Esophagus muscularis mucosa (tissue), 4 donors: ENCODE data around the gene WASF2. TPM values are rescaled to one million over a fixed set of nuclear protein-coding genes. Genes with fewer than 3 reads are reported as not detected.
"Not testable (repeated sequence)": the region's sequence is repeated elsewhere in the genome, so short reads cannot be mapped to it uniquely, and the experiment has no call there.

Source experiments
- DNase-seq: peaks from one replicate; pipeline ENCODE4 v3.0.0-alpha.2; 2017; ENCODE audit errors: extremely low spot score
- H3K27ac ChIP-seq, 4 donors: fragments of 200-600 bp; sonication (generic); replicated peaks in 1 of 4; 1 replicate in 3 of 4; 2 replicates in 1 of 4; pipeline ENCODE4 v1.5.1; 2016 to 2019; ENCODE audit warnings: mild to moderate bottlenecking in 1 of 4
- H3K27me3 ChIP-seq, 4 donors: fragments of 200-600 bp; sonication (generic); one replicate each; pipeline versions ENCODE4 v1.5.1 to v1.6.0; 2016 to 2019
- H3K36me3 ChIP-seq, 4 donors: fragments of 200-600 bp; sonication (generic); one replicate each; pipeline ENCODE4 v1.5.1; 2016 to 2019
- H3K4me1 ChIP-seq, 4 donors: fragments of 200-600 bp; sonication (generic); one replicate each; pipeline ENCODE4 v1.5.1; 2016 to 2019
- H3K4me3 ChIP-seq, 4 donors: fragments of 200-600 bp; sonication (generic); 1 replicate in 2 of 4; 2 replicates in 2 of 4; pipeline ENCODE4 v1.5.1; 2016 to 2019; ENCODE audit warnings: mild to moderate bottlenecking in 4 of 4, moderate library complexity in 1 of 4
- H3K9me3 ChIP-seq, 4 donors: fragments of 200-600 bp; sonication (generic); 1 replicate in 3 of 4; 2 replicates in 1 of 4; pipeline ENCODE4 v1.5.1; 2016 to 2019
- CTCF ChIP-seq, 3 experiments: fragments of 200-600 bp in 2 of 3; fragments of 450-650 bp in 1 of 3; sonication (generic) in 2 of 3; IDR thresholded peaks; one replicate each; pipeline ENCODE4 v1.5.1; 2017 to 2019; ENCODE audit warnings: antibody characterized with exemption in 3 of 3, mild to moderate bottlenecking in 2 of 3, moderate library complexity in 1 of 3
- EP300 ChIP-seq: sonication (generic); formaldehyde crosslinking; IDR thresholded peaks from one replicate; pipeline ENCODE4 v1.6.1; 2017; ENCODE audit warnings: antibody characterized with exemption
- POLR2A ChIP-seq: fragments of 450-650 bp; IDR thresholded peaks from one replicate; pipeline ENCODE4 v1.6.1; 2017; ENCODE audit warnings: antibody characterized with exemption, moderate library complexity, mild to moderate bottlenecking, low read depth
- POLR2AphosphoS5 ChIP-seq, 2 donors: sonication (generic); formaldehyde crosslinking; IDR thresholded peaks; one replicate each; pipeline ENCODE4 v1.6.1; 2017; ENCODE audit warnings: antibody characterized with exemption in 2 of 2
- WGBS: methylation state at CpG from one replicate; pipeline ENCODE4 v1.1.5; 2018; 5-methylcytosine and 5-hydroxymethylcytosine counted together
- intact Hi-C: fragments of 100-400 bp; cut with DNase I; formaldehyde crosslinking; loops from one replicate; pipeline ENCODE4 v1.15.1; 2023
- total RNA-seq, 4 donors: library from RNA; depleted of rRNA; stranded (reverse); fragments of >200 nt; gene quantifications; one replicate each; pipeline versions ENCODE4 v1.1.0 to v1.2.1, GENCODE V29; 2016

WASF2 gene
- total RNA-seq, 4 donors from 2014 or later, result 78.5 to 141 (median 101) TPM

DNA sequence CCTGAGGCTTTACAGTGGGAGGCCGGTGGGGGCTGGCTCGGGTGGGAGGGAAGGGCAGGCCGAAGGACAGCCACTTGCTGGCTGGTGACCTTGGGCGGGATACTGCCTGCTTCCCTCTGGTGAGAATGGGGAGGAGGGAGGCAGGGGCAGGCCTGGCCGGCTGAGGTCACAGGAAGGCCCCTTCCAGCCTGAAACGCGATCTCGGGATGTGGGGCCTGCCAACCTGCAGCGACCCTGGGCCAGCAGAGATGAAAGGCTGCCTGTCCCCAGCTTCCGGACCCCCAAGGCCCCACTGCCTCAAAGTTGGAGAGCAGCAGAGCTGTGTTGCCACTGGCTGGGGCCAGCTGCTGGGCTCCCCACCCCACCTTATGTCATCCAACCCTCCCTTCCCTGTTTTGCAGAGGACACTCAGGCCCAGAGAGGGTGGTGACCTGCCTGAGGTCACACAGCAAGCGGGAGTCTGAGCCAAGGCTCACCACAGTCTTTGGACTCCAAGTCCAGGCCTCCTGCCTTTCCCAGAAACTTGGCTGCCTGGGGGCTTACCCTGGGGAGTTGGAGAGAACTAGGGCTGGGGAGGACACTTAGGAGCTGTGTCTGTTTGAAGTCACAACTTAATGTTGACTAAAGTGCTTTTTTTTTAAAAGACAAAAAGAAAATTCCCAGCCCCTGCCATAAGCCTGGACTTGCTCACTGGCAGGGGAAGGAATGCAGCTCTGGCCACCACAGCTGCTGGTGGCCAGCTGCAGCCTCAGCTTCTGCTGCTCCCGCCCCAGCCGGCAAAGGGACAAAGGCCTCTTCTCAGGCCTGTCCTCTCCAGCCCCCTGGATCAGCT lies 14.8 kb upstream of the WASF2 start:
- H3K4me3 ChIP-seq, result peak overlapping the region in 3 of 4 donors; percentile 10 to 33 (median 18)
- peaks cover 28 to 41% (median 33%) of the 10 kb centered on the region in 4 donors for H3K4me1 ChIP-seq
- 17% methylated on average over 6 of the region's 13 CpGs for WGBS
- intact Hi-C loops, result no loop called here
- H3K9me3 ChIP-seq, result no peaks in the 10 kb centered on the region
- DNase-seq, result no peak
- H3K27me3 ChIP-seq, result no peaks in the 10 kb centered on the region
- TF ChIP-seq EP300, result no peak
- peak in 1 of 2 donors; percentile 26 for TF ChIP-seq POLR2AphosphoS5 (IDR thresholded peaks at IDR 0.05)
- no peak for TF ChIP-seq POLR2A
- no peak for TF ChIP-seq CTCF (IDR thresholded peaks at IDR 0.05)
- H3K27ac ChIP-seq, result peak overlapping the region; percentile 90 to 95 (median 94)
- no peaks in the 10 kb centered on the region for H3K36me3 ChIP-seq

DNA sequence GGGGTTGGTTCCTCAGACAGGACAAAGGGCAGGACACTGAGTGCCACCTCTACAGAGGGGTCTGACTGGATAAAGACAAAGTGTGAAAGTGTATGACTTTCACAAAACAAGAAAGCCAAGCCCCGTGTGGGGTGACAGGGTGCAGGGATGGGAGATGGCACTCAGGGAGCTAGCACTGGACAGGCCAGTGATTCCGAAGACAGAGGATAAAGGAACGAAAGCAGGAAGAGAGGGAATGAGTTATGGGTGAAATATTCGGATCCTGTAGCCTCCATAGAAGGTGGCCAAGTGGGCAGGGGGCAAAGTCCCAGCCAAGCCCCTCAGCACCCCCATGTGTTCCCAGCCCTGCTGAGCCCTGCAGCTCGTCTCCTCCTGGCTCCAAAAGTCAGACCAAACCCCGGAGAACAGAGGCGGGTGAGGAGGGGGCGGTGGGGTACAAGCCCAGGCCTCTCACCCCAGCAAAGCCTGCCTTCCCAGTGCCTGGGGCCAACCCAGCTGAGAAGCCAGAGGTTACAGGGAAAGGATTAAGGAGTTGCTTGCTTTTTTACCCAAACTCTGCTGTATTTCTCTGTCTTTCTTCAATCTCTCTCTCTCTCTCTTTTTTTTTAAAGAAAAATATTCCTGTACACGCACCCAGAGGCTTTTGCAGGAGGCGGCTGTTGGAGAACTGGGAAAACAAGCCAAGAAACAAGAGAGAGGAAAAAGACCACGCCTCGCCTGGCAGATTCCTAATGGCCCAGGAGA lies 14.0 kb upstream of the WASF2 start:
- DNase-seq, result no peak
- intact Hi-C loops, result no loop called here
- no peaks in the 10 kb centered on the region for H3K27me3 ChIP-seq
- H3K4me3 ChIP-seq, result peak overlapping the region; percentile 10 to 33 (median 24)
- no peaks in the 10 kb centered on the region for H3K36me3 ChIP-seq
- H3K9me3 ChIP-seq, result no peaks in the 10 kb centered on the region
- peak overlapping the region; percentile 90 to 95 (median 94) for H3K27ac ChIP-seq
- WGBS, result 31% methylated on average over 11 of the region's 12 CpGs
- peaks cover 27 to 41% (median 30%) of the 10 kb centered on the region in 4 donors for H3K4me1 ChIP-seq
- no peak for TF ChIP-seq EP300
- TF ChIP-seq POLR2AphosphoS5 (IDR thresholded peaks at IDR 0.05), result no peak
- no peak for TF ChIP-seq POLR2A
- TF ChIP-seq CTCF (IDR thresholded peaks at IDR 0.05), result no peak

GRCh38 chr1:27503033-27503432 lies 13.1 kb upstream of the WASF2 start:
- WGBS, result 91% methylated on average over 2 of the region's 2 CpGs
- no peaks in the 10 kb centered on the region for H3K9me3 ChIP-seq
- TF ChIP-seq POLR2A (no peak), CTCF (IDR thresholded peaks at IDR 0.05) (no peak), POLR2AphosphoS5 (IDR thresholded peaks at IDR 0.05) (no peak)
- DNase-seq, result no peak
- intact Hi-C loops, result no loop called here
- H3K4me3 ChIP-seq, result no peak overlapping the region
- H3K27ac ChIP-seq, result peak overlapping the region; percentile 90 to 95 (median 94)
- H3K27me3 ChIP-seq, result no peaks in the 10 kb centered on the region
- no peaks in the 10 kb centered on the region for H3K36me3 ChIP-seq
- peaks cover 27 to 36% (median 30%) of the 10 kb centered on the region in 4 donors for H3K4me1 ChIP-seq

DNA sequence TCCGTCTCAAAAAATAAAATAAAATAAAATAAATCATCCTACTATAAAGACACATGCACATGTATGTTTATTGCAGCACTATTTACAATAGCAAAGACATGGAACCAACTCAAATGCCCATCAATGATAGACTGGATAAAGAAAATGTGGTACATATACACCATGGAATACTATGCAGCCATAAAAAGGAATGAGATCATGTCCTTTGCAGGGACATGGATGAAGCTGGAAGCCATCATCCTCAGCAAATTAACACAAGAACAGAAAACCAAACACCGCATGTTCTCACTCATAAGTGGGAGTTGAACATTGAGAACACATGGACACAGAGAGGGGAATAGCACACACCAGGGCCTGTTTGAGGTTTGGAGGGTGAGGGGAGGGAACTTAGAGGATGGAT lies 11.2 kb upstream of the WASF2 start:
- DNase-seq, H3K27me3 ChIP-seq, H3K4me3 ChIP-seq, H3K27ac ChIP-seq, intact Hi-C loops, H3K9me3 ChIP-seq, H3K36me3 ChIP-seq: not testable (repeated sequence)
- WGBS, result 93% methylated on average over 2 of the region's 2 CpGs
- peaks cover 32 to 48% (median 41%) of the 10 kb centered on the region in 4 donors for H3K4me1 ChIP-seq

DNA sequence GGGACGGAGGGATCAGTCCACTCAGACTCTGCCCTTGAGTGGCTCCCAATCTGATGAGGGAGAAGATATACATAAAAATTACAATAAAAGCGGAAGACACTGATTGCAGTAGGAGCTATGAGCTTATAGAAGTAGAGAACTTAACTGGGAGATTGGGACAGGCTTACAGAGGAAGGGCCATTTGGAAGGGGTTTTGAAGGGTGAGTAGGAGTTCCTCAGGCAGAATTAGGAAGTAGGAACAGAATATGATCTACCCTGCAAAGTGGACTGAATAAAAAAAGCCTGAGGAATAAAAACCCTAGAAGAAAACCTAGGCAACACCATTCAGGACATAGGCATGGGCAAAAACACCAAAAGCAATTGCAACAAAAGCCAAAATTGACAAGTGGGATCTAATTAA lies 9.2 kb upstream of the WASF2 start:
- no peak for DNase-seq
- intact Hi-C loops, result no loop called here
- no peak for TF ChIP-seq EP300
- TF ChIP-seq POLR2A, result no peak
- no peak for TF ChIP-seq POLR2AphosphoS5 (IDR thresholded peaks at IDR 0.05)
- TF ChIP-seq CTCF (IDR thresholded peaks at IDR 0.05), result no peak
- Histone ChIP-seq H3K27ac (no peak overlapping the region), H3K27me3 (no peaks in the 10 kb centered on the region), H3K36me3 (no peaks in the 10 kb centered on the region), H3K4me3 (no peak overlapping the region), H3K4me1 (peaks cover 18 to 28% (median 24%) of the 10 kb centered on the region in 4 donors), H3K9me3 (no peaks in the 10 kb centered on the region)
- 100% methylated on average over 2 of the region's 2 CpGs for WGBS
